SIG-M5 (cell line): Measurements from ENCODE around the gene TWF1.
"Not testable (repeated sequence)": the region's sequence is repeated elsewhere in the genome, so short reads cannot be mapped to it uniquely, and the experiment has no call there.

Experiments
- DNase-seq: peaks from one replicate; lab custom pipeline; 2025; lab: John Stamatoyannopoulos, UW

The TWF1 gene

GRCh38 chr12:43805149-43805859, 813 bp downstream of the TWF1 start:
- DNase-seq: no peak

DNA sequence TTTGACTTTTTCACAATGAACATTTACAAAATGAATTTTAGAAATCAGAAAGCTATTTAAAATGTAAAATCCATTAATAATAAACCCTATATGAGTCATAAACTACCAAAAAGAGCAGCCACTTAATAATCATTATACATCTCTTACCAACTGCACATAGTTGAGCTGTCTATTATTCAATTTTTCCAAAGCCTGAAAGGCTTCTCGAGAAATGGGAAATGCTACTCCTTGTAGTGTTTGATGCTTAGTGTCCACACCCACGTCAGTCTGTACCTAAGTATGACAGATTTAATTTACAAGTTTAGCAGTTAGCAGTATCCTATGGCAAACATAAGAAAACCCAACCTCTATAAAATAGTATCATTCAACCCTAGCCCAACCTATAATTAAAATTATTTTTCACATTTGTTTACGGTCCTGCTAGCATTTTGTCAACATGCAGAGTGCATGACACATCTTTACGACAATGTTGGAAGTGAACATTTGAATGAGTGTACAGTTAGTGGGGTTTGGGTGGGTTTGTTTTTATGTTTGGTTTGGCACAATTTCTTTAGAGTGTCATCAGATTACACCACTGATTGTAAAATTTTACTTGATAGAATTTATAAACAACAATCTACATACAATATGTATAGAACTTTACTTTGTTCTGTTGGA, 8.4 kb downstream of the TWF1 start:
- no peak for DNase-seq

GRCh38 chr12:43795716-43796280, 10.3 kb downstream of the TWF1 start:
- no peak for DNase-seq

- no peak for DNase-seq
Measured at GRCh38 chr12:43789941-43790340, 16.2 kb downstream of the TWF1 start.

- no peak for DNase-seq
Measured at GRCh38 chr12:43786899-43787693, 19.0 kb downstream of the TWF1 start.

- no peak for DNase-seq
Measured at GRCh38 chr12:43776498-43776897, 29.6 kb downstream of the TWF1 start.

DNA sequence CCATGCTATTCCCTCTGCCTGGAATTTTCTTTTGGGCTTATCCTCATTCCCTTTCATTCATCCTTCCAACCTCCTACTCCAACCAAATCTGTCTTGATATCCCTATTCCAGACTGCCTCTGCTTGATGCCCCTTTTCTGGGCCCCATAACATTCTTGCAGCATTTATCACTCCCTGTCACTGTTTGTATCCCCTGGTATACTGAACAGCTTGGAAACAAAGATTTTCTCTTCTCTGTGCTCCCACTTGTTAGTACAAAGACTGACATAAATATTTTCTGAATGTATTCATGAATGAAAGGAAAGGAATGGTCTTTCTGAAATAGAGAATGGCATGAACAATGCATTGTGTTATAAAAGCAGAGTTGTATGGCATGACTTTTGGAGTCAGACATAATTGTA, 39.8 kb downstream of the TWF1 start:
- DNase-seq: no peak

- no peak for DNase-seq
Measured at GRCh38 chr12:43764528-43764927, 41.6 kb downstream of the TWF1 start.

GRCh38 chr12:43763769-43764168, 42.3 kb downstream of the TWF1 start:
- no peak for DNase-seq

DNA sequence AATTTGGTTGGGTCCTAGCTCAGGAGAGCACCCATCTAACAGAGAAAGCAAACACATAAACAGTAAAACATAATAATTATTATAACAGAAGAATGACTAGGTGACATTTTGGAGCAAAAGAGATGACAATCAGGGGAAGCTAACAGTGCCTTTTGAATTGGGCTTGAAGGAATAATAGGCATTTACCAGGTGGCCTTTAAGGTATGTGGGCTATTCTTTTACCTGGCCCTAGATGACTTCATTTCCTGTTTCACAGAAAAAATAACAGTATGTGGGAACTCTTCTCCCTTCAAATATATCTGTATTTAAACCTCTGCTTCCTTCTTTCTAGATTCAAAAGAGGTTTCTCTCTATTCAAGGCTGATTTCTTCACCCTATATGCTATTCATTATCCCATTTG, 43.5 kb downstream of the TWF1 start:
- DNase-seq: no peak

GRCh38 chr12:43761500-43761899, 44.6 kb downstream of the TWF1 start:
- DNase-seq: no peak

- DNase-seq: no peak
Measured at GRCh38 chr12:43760396-43760795, 45.7 kb downstream of the TWF1 start.

DNA sequence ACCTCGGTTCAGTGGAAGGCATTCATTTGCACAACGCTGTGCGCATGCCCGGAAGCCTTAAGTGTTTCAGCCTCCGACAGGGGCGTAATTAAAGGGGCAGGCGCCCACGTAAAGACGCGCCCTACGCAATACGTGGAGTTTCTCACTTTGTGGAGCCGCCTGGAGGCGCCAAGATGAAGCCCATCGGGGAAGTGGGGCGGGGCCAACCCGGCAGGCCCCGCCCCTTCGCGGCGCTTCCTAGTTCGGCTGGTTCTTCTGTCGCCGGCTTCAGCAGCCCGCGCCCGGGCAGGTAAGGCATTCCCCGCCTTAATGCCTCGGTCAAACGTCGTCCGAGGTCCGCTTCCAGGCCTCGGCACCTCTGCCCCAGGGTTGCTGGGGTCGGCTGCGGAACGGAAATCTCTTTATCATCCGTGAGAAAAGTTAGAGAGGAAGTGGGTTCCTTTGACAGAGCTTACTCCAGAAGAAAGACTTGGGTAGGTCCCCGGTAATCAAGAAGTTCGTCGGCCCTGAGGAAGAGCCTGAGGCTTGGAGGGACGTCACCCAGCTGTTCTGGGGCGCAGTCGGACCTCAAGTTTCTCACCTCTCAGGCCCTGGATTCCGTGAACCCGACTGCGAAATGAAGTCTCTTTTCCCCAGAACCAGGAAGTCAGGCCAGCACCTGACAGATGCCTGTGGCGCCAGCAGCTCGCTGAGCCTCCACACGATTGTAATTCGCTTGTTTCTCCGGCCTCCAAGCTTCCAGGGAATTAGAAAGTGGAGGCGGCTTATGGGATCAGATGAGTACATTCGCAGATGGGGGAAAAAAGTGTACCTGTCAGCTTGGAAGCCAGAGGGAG, 47.2 kb downstream of the TWF1 start, which contains the start of the genes IRAK4 and PUS7L:
Gene IRAK4 (plus strand): TSS at position 224 of the 836 bp plus-strand sequence. CDS start 9,161 bp downstream, outside the sequence.
Gene PUS7L (minus strand): TSS at position 63 of the 836 bp plus-strand sequence. CDS start 3,545 bp downstream, outside the sequence.
- peak; percentile 90 for DNase-seq

DNA sequence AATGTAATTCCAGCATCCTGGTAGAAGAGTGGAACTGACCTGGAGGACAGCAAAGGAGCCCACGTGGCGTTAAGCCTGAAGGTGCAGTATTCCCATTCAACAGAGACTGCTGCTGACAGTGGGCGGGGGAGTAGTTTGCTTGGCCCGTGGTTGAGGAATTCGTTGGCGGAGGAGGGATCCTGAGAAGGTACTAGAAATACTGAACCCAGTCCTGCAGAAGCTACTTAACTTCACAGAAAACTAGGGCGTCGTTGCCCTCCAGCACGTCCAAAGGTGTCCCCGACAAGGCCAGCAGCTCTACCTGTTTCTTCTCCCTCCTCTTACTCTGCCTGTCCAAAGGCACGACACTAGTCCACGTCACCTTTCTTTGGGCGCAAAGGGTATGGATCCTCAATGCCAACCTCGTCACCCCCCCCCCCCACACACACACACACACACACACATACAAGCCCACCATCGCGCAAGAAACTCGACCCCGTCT, 47.8 kb downstream of the TWF1 start:
- no peak for DNase-seq

- DNase-seq: no peak
Measured at GRCh38 chr12:43754015-43754414, 52.1 kb downstream of the TWF1 start.

GRCh38 chr12:43751360-43751759, 54.8 kb downstream of the TWF1 start:
- not testable (repeated sequence) for DNase-seq

- no peak for DNase-seq
Measured at GRCh38 chr12:43750814-43751213, 55.3 kb downstream of the TWF1 start.

GRCh38 chr12:43749016-43749415, 57.1 kb downstream of the TWF1 start:
- DNase-seq: no peak

- DNase-seq: no peak
Measured at GRCh38 chr12:43744826-43745225, 61.3 kb downstream of the TWF1 start.
